HG03097 (cell line): Measurements from ENCODE around the gene TOP3A.

Experiments
- ATAC-seq: cut with Tn5 transposase; IDR thresholded peaks from one replicate; pipeline ENCODE4 v1.9.1; 2021; ENCODE audit not compliant: unreplicated experiment, low FRiP score

Gene TOP3A

DNA sequence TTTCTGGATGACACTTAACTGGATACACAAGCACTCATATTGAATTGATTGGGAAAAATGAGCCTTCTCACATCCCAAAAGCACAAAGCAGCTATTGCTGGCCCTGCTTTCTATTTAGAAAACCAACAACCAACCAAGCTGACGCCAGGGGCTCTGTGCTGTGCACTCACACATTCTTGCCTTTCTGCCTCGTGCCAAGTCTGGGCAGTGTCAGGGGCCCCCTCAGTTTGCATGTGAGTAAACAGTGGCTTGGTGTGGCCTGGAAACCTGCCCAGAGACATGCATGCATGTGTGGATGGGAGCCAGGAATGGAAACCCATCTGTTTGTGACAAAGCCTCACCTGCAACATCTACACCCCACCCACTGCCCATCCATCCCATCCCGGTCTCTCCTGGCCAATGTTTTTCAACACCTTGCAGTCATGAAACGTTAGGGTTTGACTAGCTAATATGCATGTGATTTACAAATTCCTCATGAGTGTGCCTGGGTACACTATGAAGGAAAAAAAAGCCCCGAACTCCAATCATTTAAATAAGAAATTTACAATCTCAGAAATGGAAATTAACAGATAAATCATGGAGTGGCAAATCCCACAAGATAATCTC is 33.9 kb downstream of the TOP3A start:
- no peak for ATAC-seq

DNA sequence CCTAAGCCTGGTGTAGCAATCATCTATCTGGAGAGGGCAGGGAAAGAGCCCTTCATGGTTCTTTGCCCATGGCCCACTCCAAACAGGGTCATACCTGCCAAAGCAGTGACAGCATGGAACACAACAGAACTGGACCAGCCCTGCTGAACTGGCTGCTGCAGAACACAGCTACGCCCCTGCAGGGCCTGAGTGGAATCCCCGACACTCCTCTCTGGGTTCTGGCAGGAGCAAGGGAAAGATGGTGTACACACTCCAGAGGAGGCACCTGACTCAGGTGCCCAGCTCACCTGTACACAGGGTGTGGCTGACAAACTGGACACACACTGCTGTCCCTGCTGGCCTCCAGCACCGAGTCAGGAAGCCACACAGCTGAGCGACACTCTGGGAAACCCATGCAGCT is 34.5 kb downstream of the TOP3A start:
- no peak for ATAC-seq

GRCh38 chr17:18278867-18279266 is 35.9 kb downstream of the TOP3A start:
- no peak for ATAC-seq

- no peak for ATAC-seq
Observed at GRCh38 chr17:18277076-18277475, 37.7 kb downstream of the TOP3A start.

DNA sequence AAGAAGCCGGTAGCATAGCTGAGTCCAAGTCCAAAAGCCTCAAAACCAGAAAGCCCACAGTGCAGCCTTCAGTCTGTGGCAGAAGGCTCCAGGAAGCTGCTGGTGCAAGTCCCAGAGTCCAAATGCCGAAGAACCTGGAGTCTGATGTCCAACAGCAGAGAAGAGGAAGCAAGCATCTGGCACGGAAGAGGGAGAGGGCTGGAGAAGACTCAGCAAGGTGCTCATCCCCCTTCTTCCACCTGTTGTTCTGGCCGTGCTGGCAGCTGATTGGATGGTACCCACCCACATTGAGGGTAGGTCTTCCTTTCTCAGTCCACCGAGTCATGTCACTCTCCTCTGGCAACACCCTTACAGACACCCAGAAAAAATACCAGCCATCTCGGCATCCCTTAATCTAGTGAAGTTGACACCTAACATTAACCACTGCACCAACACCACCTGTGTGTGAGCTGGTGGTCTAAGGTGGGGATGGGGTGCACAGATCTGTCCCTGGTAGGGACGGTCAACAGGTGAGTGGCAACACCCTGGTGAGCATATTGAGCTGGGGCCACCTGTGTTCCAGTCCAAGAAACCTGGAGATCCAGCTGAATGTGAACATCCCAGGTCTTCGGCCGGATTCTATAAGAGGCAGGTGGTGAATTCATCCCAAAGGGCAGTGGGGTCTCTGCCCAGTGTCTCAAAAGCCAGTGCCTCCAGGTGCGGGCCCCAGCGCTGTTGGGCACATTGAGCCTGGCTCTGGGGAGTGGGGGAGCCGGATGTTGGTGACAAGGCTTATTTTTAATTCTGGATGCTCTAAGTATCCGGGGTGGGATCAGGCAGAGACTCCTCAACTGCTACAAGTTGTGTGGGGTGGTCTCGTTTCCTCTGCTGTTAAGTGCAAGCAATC is 44.5 kb downstream of the TOP3A start:
- ATAC-seq = no peak

- no peak for ATAC-seq
Observed at GRCh38 chr17:18267927-18268711, 46.7 kb downstream of the TOP3A start.

DNA sequence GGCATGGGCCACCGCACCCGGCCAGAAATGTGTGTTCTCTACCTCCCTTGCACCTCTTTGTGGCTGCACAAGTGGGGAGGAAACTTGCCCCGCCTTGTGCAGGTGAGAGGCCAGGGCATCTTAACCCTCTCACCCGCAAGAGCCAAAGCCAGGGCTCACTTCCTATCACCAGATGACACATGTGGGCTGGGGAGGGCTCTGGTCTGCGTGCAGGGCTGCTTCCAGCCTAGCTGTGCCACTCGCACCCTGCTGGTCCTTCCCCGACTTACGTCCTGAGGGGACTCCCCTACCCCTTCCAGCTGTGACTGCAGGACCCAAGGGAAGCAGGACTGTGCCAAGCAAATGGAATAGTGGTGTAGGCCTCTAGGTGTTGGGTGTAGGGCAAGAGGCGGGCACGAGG is 47.4 kb downstream of the TOP3A start:
- no peak for ATAC-seq

GRCh38 chr17:18263885-18264682 is 50.7 kb downstream of the TOP3A start:
- no peak for ATAC-seq

GRCh38 chr17:18262641-18263040 is 52.2 kb downstream of the TOP3A start:
- ATAC-seq = no peak

GRCh38 chr17:18262111-18262510 is 52.7 kb downstream of the TOP3A start:
- ATAC-seq = no peak

DNA sequence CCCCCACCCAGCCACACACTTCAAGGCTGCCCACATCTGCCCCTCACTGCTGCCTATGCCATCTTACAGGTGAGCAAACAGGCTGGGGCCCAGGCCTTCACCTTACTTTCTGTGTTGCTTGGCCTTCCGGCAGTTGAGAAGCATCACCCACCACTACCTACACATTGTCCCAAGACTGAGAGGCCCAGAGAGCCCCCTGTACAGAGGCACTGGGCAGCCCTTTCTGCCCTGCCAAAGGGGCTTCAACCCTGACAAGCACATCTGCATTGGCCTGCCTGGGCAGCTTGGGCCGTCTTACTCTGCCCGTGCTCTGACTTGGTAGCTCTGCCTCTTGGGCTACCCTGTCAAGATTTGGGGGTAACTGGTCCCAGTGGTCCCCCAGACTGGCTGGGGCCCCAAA is 53.1 kb downstream of the TOP3A start:
- ATAC-seq = no peak

- ATAC-seq = no peak
Observed at GRCh38 chr17:18261146-18261515, 53.7 kb downstream of the TOP3A start.

- peak; percentile 71 for ATAC-seq
Observed at GRCh38 chr17:18260332-18261145, 54.3 kb downstream of the TOP3A start, which contains the start of gene MIEF2. Gene MIEF2 (plus strand): TSS chr17:18260662. CDS start chr17:18262721, 2,059 bp downstream.

DNA sequence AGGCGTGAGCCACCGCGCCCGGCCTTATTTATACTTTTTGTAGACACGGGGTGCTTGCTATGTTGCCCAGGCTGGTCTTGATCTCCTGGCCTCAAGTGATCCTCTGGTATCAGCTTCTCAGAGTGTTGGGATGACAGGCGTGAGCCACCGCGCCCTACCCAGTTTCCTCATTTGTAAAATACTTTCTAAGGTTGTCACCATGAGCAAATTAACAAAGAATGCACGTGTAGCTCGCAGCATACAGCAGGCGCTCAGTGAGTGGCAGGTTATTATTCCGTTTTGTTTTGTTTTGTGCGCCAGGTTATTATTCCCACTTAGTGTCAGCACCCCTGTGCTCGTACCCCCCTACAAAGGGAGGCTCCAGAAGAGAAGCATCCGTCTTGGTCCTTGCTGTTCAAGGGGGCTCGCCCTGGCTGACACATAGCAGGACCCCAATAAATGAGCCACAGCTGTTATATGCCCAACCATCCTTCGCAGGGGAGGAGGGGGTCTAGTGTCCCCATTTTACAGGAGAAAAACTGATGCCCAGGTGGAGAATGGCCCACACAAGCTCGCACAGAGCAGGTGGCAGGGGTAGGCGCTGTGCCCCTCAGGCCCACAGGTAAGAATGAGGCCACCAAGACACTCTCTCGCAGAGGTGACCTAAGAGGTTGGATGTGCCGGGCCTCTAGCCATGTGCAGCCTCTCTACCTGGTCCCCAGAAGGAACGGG is 55.0 kb downstream of the TOP3A start:
- no peak for ATAC-seq

GRCh38 chr17:18258356-18259038 is 56.3 kb downstream of the TOP3A start, which contains the start of gene FLII:
Gene FLII (minus strand): TSS chr17:18258738. CDS start chr17:18258690, 48 bp downstream.
- ATAC-seq = peak; percentile 17

- ATAC-seq = peak; percentile 29
Observed at GRCh38 chr17:18257982-18258355, 56.8 kb downstream of the TOP3A start.

DNA sequence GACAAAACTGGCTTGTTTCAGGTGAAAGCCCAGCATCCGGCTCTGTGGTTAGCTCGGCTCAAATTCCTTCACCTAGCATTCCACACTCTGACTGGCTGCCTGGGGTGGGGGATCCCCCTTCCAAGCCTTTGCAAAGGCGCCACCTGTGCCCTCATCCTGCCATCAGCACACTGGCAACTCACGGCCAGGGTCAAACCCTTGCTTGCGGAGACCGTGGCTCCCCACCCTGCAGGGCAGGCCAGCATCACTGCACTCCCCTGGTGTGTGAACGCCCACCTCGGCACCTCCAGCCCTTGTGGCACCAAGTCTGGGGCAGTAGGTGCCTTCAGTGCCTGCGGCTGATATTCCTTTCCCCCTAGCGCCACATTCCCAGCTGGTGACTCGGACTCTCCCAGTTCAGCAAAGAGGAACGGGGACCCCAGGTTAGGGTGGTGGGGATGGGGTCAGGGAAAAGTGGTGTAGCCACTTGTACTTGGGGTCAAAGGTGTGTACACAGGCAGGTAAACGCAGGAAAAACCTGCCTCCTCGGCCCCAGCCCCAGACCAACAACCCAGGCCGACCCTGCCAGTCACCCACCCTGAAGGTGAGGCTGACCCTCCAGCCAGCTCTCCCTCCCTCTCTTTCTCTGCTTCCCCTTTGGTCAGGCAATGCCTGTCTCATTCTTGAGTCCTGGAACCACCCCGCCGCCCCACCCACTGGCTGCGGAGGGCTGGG is 57.4 kb downstream of the TOP3A start:
- ATAC-seq = no peak

DNA sequence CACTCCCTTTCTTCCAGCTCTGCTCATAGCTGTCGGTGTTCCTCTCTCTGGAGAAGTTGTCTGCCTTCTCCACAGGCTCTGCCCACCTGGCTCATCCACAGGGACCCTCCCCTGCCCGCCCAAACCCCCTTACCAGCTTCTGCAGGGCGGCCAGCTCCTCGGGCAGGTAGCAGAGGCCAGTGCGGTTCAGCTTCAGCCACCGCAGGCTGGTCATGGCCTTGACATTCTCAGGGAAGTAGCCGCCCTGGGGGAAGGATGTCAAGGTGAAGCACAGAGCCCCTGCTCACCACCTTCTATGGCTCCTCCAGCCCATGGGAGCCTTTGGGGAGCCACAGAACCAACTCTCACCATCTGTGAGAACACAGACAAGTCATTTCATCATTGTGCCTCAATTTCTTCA is 58.0 kb downstream of the TOP3A start:
- ATAC-seq = no peak
